HCT116 (cell line): ENCODE data around the gene FOXF1. TPM values are rescaled to one million over a fixed set of nuclear protein-coding genes. Genes with fewer than 3 reads are reported as not detected.

ENCODE experiments used
- ATAC-seq: fragments of 200-7000 bp; cut with Tn5 transposase; 2 replicates; pipeline ENCODE4 v1.9.1; 2020; ENCODE audit warnings: mild to moderate bottlenecking, moderate library complexity
- BruUV-seq: library from RNA; stranded (reverse); fragments of 400-500 nt; replicated peaks from 2 replicates; lab custom pipeline; 2021; lab: Mats Ljungman, UMichigan
- CTCF ChIA-PET: fragments of 300-600 bp; sonication (Branson Sonifier 250); formaldehyde crosslinking; loops from one replicate; lab custom pipeline; 2021; ENCODE audit warnings: antibody characterized with exemption; lab: Charles Lee
- POLR2A ChIA-PET: fragments of 300-600, 350-600 bp; sonication (Branson Sonifier 250); formaldehyde crosslinking; loops from one replicate; lab custom pipeline; 2021; ENCODE audit warnings: antibody characterized with exemption; lab: Charles Lee
- RAD21 ChIA-PET, 2 experiments: fragments of 300-600 bp; sonication (Branson Sonifier 250); formaldehyde crosslinking; loops; one replicate each; lab custom pipeline; 2023; ENCODE audit warnings: low total read pairs in 2 of 2; ENCODE audit not compliant: uncharacterized antibody in 2 of 2, unreplicated experiment in 2 of 2, low non-redundant PET in 1 of 2; lab: Charles Lee
- DNase-seq: peaks from one replicate; pipeline ENCODE4 v3.0.0-alpha.2; 2010; ENCODE audit warnings: low read depth, low spot score
- H2AFZ ChIP-seq: fragments of 200-600 bp; shearing (Covaris generic), sonication (generic); 2 replicates; pipeline ENCODE4 v1.6.1; 2017; ENCODE audit warnings: low read depth, mixed run types, mixed read lengths, antibody characterized with exemption, low read length; ENCODE audit not compliant: poor library complexity, severe bottlenecking
- H3K27ac ChIP-seq: 2 replicates; pipeline ENCODE4 v1.5.1; 2012; ENCODE audit warnings: low read depth, low read length
- H3K27me3 ChIP-seq: fragments of 200-600 bp; sonication (generic); 2 replicates; pipeline ENCODE4 v1.6.1; 2016; ENCODE audit warnings: mixed run types, low read length, mixed read lengths; ENCODE audit not compliant: insufficient read depth
- H3K36me3 ChIP-seq, 2 experiments: fragments of 200-500 bp in 1 of 2; fragments of 200-600 bp in 1 of 2; sonication (Bioruptor generic) in 1 of 2; sonication (generic) in 1 of 2; 2 replicates each; pipeline versions ENCODE4 v1.5.1 to v1.6.1; 2014 to 2016; ENCODE audit warnings: low read length in 2 of 2, inconsistent platforms in 1 of 2, mixed read lengths in 1 of 2, mixed run types in 1 of 2; ENCODE audit not compliant: insufficient read depth in 2 of 2, control insufficient read depth in 1 of 2
- H3K4me1 ChIP-seq, 2 experiments: fragments of 200-600 bp in 1 of 2; sonication (generic) in 1 of 2; 2 replicates each; pipeline versions ENCODE4 v1.5.1 to v1.6.1; 2012 to 2017; ENCODE audit warnings: low read length in 2 of 2, inconsistent platforms in 1 of 2, mild to moderate bottlenecking in 1 of 2, mixed read lengths in 1 of 2, mixed run types in 1 of 2, moderate library complexity in 1 of 2; ENCODE audit not compliant: insufficient read depth in 2 of 2, control insufficient read depth in 1 of 2
- H3K4me2 ChIP-seq: fragments of 200-600 bp; sonication (generic); 2 replicates; pipeline ENCODE4 v1.6.1; 2017; ENCODE audit warnings: mixed run types, low read length, mixed read lengths
- H3K4me3 ChIP-seq, 2 experiments: fragments of 200-600 bp in 1 of 2; sonication (generic) in 1 of 2; replicated peaks in 1 of 2; 2 replicates each; pipeline ENCODE4 v1.5.1; 2011 to 2016; ENCODE audit warnings: low read length in 2 of 2, control low read depth in 1 of 2, low read depth in 1 of 2, mild to moderate bottlenecking in 1 of 2, mixed read lengths in 1 of 2, mixed run types in 1 of 2
- H3K79me2 ChIP-seq: fragments of 200-600 bp; sonication (generic); 2 replicates; pipeline ENCODE4 v1.6.1; 2017; ENCODE audit warnings: mild to moderate bottlenecking, mixed run types, low read length, moderate library complexity, mixed read lengths; ENCODE audit not compliant: insufficient read depth
- H3K9ac ChIP-seq: fragments of 200-600 bp; sonication (generic); 2 replicates; pipeline ENCODE4 v1.6.1; 2016; ENCODE audit warnings: low read length, mixed read lengths
- H3K9me2 ChIP-seq: fragments of 200-600 bp; sonication (generic), shearing (Covaris generic); 2 replicates; pipeline ENCODE4 v1.6.1; 2017; ENCODE audit warnings: mixed run types, mild to moderate bottlenecking, moderate library complexity; ENCODE audit not compliant: insufficient read depth
- H3K9me3 ChIP-seq, 2 experiments: fragments of 200-500 bp in 1 of 2; fragments of 200-600 bp in 1 of 2; sonication (Bioruptor generic) in 1 of 2; sonication (generic) in 1 of 2; 2 replicates each; pipeline ENCODE4 v1.6.1; 2014 to 2017; ENCODE audit warnings: low read length in 2 of 2, mixed read lengths in 2 of 2, inconsistent platforms in 1 of 2, low read depth in 1 of 2, mild to moderate bottlenecking in 1 of 2, mixed run types in 1 of 2, moderate library complexity in 1 of 2; ENCODE audit not compliant: control insufficient read depth in 1 of 2, insufficient read depth in 1 of 2
- H4K20me1 ChIP-seq: fragments of 200-600 bp; sonication (generic), shearing (Covaris generic); 2 replicates; pipeline ENCODE4 v1.6.1; 2017; ENCODE audit warnings: mixed run types, mild to moderate bottlenecking, moderate library complexity; ENCODE audit not compliant: insufficient read depth
- CEBPB ChIP-seq: IDR thresholded peaks from 2 replicates; pipeline ENCODE4 v1.6.1; 2012; ENCODE audit warnings: low read depth
- EGR1 ChIP-seq: IDR thresholded peaks from 2 replicates; pipeline ENCODE4 v1.6.1; 2012; ENCODE audit warnings: low read depth
- ELF1 ChIP-seq: IDR thresholded peaks from 2 replicates; pipeline ENCODE4 v1.6.1; 2012; ENCODE audit warnings: low read depth, borderline replicate concordance
- EZH2 ChIP-seq: fragments of 200-600 bp; sonication (generic); IDR thresholded peaks from 2 replicates; pipeline ENCODE4 v1.6.1; 2017; ENCODE audit warnings: antibody characterized with exemption, mixed run types
- YY1 ChIP-seq: IDR thresholded peaks from 2 replicates; pipeline ENCODE4 v1.6.1; 2011; ENCODE audit warnings: low read length, low read depth, moderate library complexity, mild to moderate bottlenecking; ENCODE audit not compliant: insufficient replicate concordance; ENCODE audit errors: extremely low read depth
- ZNF274 ChIP-seq: fragments of 200-500 bp; sonication (Bioruptor generic); IDR thresholded peaks from 2 replicates; pipeline ENCODE4 v1.6.1; 2014; ENCODE audit warnings: mild to moderate bottlenecking, low read depth, low read length, inconsistent platforms
- intact Hi-C: fragments of 100-400 bp; cut with micrococcal nuclease; formaldehyde crosslinking; loops from 2 replicates; pipeline ENCODE4 v1.10.0; 2022
- total RNA-seq: library from RNA; stranded (reverse); gene quantifications from one replicate; pipeline ENCODE4 v1.2.1, GENCODE V29; 2021; ENCODE audit not compliant: unreplicated experiment
- TF ChIP-seq, protein P1 (sequence below): IDR thresholded peaks from 2 replicates; pipeline ENCODE4 v1.6.1; 2011; ENCODE audit warnings: mild to moderate bottlenecking, low read length, moderate library complexity; ENCODE audit not compliant: insufficient replicate concordance; ENCODE audit errors: extremely low read depth
- TF ChIP-seq, protein P2 (sequence below): IDR thresholded peaks from 2 replicates; pipeline ENCODE4 v1.6.1; 2012; ENCODE audit warnings: low read depth
- TF ChIP-seq, protein P3 (sequence below): IDR thresholded peaks from 2 replicates; pipeline ENCODE4 v1.6.1; 2012

The FOXF1 gene
- total RNA-seq, 1 experiment from 2014 or later = 2.4 TPM

GRCh38 chr16:86499440-86499786 is 10.9 kb upstream of the FOXF1 start (continued):
- TF ChIP-seq, protein P1, sequence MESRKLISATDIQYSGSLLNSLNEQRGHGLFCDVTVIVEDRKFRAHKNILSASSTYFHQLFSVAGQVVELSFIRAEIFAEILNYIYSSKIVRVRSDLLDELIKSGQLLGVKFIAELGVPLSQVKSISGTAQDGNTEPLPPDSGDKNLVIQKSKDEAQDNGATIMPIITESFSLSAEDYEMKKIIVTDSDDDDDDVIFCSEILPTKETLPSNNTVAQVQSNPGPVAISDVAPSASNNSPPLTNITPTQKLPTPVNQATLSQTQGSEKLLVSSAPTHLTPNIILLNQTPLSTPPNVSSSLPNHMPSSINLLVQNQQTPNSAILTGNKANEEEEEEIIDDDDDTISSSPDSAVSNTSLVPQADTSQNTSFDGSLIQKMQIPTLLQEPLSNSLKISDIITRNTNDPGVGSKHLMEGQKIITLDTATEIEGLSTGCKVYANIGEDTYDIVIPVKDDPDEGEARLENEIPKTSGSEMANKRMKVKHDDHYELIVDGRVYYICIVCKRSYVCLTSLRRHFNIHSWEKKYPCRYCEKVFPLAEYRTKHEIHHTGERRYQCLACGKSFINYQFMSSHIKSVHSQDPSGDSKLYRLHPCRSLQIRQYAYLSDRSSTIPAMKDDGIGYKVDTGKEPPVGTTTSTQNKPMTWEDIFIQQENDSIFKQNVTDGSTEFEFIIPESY = no peak

- no peak for DNase-seq
- intact Hi-C loops = no loop called here
- H3K4me3 ChIP-seq = no peak overlapping the region
- no peak overlapping the region for H2AFZ ChIP-seq
- H3K79me2 ChIP-seq = no peaks in the 10 kb centered on the region
- no peaks in the 10 kb centered on the region for H4K20me1 ChIP-seq
- TF ChIP-seq, protein P2, sequence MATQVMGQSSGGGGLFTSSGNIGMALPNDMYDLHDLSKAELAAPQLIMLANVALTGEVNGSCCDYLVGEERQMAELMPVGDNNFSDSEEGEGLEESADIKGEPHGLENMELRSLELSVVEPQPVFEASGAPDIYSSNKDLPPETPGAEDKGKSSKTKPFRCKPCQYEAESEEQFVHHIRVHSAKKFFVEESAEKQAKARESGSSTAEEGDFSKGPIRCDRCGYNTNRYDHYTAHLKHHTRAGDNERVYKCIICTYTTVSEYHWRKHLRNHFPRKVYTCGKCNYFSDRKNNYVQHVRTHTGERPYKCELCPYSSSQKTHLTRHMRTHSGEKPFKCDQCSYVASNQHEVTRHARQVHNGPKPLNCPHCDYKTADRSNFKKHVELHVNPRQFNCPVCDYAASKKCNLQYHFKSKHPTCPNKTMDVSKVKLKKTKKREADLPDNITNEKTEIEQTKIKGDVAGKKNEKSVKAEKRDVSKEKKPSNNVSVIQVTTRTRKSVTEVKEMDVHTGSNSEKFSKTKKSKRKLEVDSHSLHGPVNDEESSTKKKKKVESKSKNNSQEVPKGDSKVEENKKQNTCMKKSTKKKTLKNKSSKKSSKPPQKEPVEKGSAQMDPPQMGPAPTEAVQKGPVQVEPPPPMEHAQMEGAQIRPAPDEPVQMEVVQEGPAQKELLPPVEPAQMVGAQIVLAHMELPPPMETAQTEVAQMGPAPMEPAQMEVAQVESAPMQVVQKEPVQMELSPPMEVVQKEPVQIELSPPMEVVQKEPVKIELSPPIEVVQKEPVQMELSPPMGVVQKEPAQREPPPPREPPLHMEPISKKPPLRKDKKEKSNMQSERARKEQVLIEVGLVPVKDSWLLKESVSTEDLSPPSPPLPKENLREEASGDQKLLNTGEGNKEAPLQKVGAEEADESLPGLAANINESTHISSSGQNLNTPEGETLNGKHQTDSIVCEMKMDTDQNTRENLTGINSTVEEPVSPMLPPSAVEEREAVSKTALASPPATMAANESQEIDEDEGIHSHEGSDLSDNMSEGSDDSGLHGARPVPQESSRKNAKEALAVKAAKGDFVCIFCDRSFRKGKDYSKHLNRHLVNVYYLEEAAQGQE = no peak
- no peak for TF ChIP-seq EGR1
- TF ChIP-seq, protein P3, sequence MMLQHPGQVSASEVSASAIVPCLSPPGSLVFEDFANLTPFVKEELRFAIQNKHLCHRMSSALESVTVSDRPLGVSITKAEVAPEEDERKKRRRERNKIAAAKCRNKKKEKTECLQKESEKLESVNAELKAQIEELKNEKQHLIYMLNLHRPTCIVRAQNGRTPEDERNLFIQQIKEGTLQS = no peak
- TF ChIP-seq EZH2 = no peak
- no peak for TF ChIP-seq ZNF274
- no peak for TF ChIP-seq ELF1
- no peak for TF ChIP-seq CEBPB
- TF ChIP-seq YY1 = no peak
- TF ChIP-seq, protein P1 = no peak
- H3K4me2 ChIP-seq = no peak overlapping the region
- no peak overlapping the region for H3K9ac ChIP-seq
- no peaks in the 10 kb centered on the region for H3K9me2 ChIP-seq
- POLR2A ChIA-PET = no interaction called here
- peaks cover 0 to 5% of the 10 kb centered on the region in 2 experiments; a peak in 1 of 4 replicates for H3K4me1 ChIP-seq
- no peaks in the 10 kb centered on the region for H3K36me3 ChIP-seq
- no peak for ATAC-seq
- no peak overlapping the region for H3K27ac ChIP-seq
- H3K27me3 ChIP-seq = peaks cover 49% of the 10 kb centered on the region
- CTCF ChIA-PET = no interaction called here
- no TSS peak for BruUV-seq
- RAD21 ChIA-PET = no interaction called here
- no peaks in the 10 kb centered on the region for H3K9me3 ChIP-seq
Observed at GRCh38 chr16:86499889-86500707, 10.2 kb upstream of the FOXF1 start.
